AG09319 (cell line): Measurements from ENCODE around the gene WDR83.

ENCODE experiments used
- DNase-seq: peaks from one replicate; pipeline ENCODE4 v3.0.0-alpha.2; 2010; ENCODE audit warnings: low read depth; ENCODE audit errors: extremely low read depth
- CTCF ChIP-seq: IDR thresholded peaks from 2 replicates; pipeline ENCODE4 v1.5.1; 2011; ENCODE audit warnings: low read depth, mild to moderate bottlenecking, inconsistent platforms, low read length, moderate library complexity

Gene WDR83

GRCh38 chr19:12647490-12648071, 19.0 kb upstream of the WDR83 start:
- no peak for TF ChIP-seq CTCF
- DNase-seq: no peak

- DNase-seq: no peak
- peak; percentile 21 for TF ChIP-seq CTCF
Observed at GRCh38 chr19:12648088-12648487, 18.5 kb upstream of the WDR83 start.

- TF ChIP-seq CTCF: no peak
- no peak for DNase-seq
Observed at GRCh38 chr19:12649941-12650340, 16.7 kb upstream of the WDR83 start.

GRCh38 chr19:12652219-12652618, 14.4 kb upstream of the WDR83 start:
- TF ChIP-seq CTCF: no peak
- no peak for DNase-seq

GRCh38 chr19:12655546-12655945, 11.1 kb upstream of the WDR83 start:
- no peak for DNase-seq
- no peak for TF ChIP-seq CTCF

- DNase-seq: no peak
- TF ChIP-seq CTCF: no peak
Observed at GRCh38 chr19:12656899-12657571, 9.6 kb upstream of the WDR83 start.

GRCh38 chr19:12657966-12658365, 8.6 kb upstream of the WDR83 start:
- DNase-seq: no peak
- no peak for TF ChIP-seq CTCF
